Measurements from ENCODE around the gene RAB11FIP5. TPM values are rescaled to one million over a fixed set of nuclear protein-coding genes. Genes with fewer than 3 reads are reported as not detected.

The RAB11FIP5 gene
- total and polyA plus RNA-seq, 2 of the 4 experiments (the other 2 are of a cell fraction): 21.5 to 34.5 TPM

DNA sequence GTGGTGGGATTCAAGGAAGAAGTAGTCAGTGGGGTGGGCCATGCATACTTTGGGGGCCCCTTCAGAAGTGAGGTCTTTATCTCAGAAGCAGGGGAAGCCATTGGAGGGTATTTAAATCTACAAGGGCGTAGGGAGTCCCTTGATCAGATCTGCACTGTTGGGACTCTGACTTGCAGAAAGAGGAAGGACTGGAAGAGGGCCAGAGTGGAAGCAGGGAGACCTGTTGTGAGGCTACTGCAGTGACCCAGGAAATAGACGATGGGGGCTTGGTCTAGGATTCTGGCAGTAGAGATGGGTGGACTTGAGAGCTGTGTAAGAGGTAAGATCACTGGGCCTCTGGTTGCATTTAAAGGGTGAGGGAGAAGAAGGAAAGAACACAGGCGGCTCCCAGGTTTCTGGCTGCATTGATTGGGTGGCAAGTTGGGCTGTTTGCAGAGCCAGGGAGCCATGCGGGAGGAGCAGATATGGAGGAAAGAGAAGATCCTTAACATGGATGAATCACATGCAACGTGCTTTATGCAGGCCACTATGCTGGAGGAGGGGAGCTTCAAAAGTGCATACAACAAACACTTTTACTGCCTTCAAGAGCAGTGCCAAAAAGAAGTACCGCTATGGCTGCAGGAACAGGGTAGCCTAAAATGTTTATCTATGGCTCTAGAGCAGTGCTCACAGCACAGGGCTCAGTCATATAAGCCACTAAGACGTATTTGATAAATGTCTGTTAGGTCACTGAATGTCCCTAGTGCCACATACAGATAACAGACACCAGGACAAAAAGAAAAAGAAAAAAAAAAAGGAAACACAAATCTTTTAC, 43.5 kb downstream of the RAB11FIP5 start:
- H4K5ac ChIP-seq (ENCODE audit: low read depth, low read length): no peak overlapping the region
- no peak overlapping the region for H4K91ac ChIP-seq (ENCODE audit: insufficient read depth, low read depth, low read length)
- peak; percentile 38 for DNase-seq
- H2AK9ac ChIP-seq (replicated peaks; ENCODE audit: low read depth, low read length, poor library complexity): peak overlapping the region; percentile 91
- intact Hi-C loops (cut with micrococcal nuclease) (no loop called here), dilution Hi-C loops (cut with HindIII; ENCODE audit: low sequenced_read_pairs, unreplicated experiment) (no loop called here), in situ Hi-C loops (cut with MboI; ENCODE audit: low sequenced_read_pairs) (no loop called here)
- CTCF ChIA-PET: no interaction called here
- H4K8ac ChIP-seq (ENCODE audit: low read depth in 2 of 2, low read length in 2 of 2): peak overlapping the region; percentile 83 to 89; a peak in 2 of 4 replicates
- no peaks in the 10 kb centered on the region for H3K9me3 ChIP-seq (ENCODE audit: control insufficient read depth, insufficient read depth, low read length)
- POLR2A ChIA-PET (ENCODE audit: unreplicated experiment): no interaction called here
- H3K18ac ChIP-seq (ENCODE audit: low read depth, low read length): no peak overlapping the region
- BruUV-seq (replicated peaks): no TSS peak
- H3K4me2 ChIP-seq (ENCODE audit: low read depth, low read length): peak overlapping the region; percentile 98
- 0 out of 3 replicates have a peak overlapping the region, but pooled peaks have one; percentile 85 for H2BK15ac ChIP-seq (ENCODE audit: low read depth, low read length)
- H2BK120ac ChIP-seq (ENCODE audit: low read depth, low read length): no peak overlapping the region
- H3K9ac ChIP-seq (ENCODE audit: low read depth, low read length): 0 out of 2 replicates have a peak overlapping the region, but pooled peaks have one; percentile 89
- peak overlapping the region; percentile 80; the same call in 1 of the 2 replicates for H3K56ac ChIP-seq (ENCODE audit: extremely low read depth, insufficient read depth, low read length)
- no peaks in the 10 kb centered on the region for H3K27me3 ChIP-seq (ENCODE audit: control insufficient read depth, insufficient read depth, low read length)
- peak overlapping the region; percentile 77 for H3K23ac ChIP-seq (ENCODE audit: low read depth, low read length)
- H3K36me3 ChIP-seq (ENCODE audit: control insufficient read depth, insufficient read depth, low read length): 0 out of 2 replicates have a peak, but pooled peaks cover 2% of the 10 kb centered on the region
- peaks cover 16% of the 10 kb centered on the region for H3K4me1 ChIP-seq (ENCODE audit: control insufficient read depth, insufficient read depth, low read length)
- peak overlapping the region; percentile 80; the same call in 1 of the 2 replicates for H3K14ac ChIP-seq (replicated peaks; ENCODE audit: low read depth, low read length)
- H3K9me1 ChIP-seq (ENCODE audit: insufficient read depth, low read length): peaks cover 15% of the 10 kb centered on the region
- no peak overlapping the region for H2AFZ ChIP-seq (replicated peaks; ENCODE audit: low read length, poor library complexity)
- peak overlapping the region; percentile 82 for H3K4me3 ChIP-seq (ENCODE audit: insufficient read depth, low read depth, low read length)
- peak overlapping the region; percentile 12; the same call in 1 of the 2 replicates for H3K4ac ChIP-seq (ENCODE audit: low read depth, low read length)
- H2BK5ac ChIP-seq (ENCODE audit: low read depth, low read length, poor library complexity, severe bottlenecking): peak overlapping the region; percentile 31
- 58% methylated on average over 4 of the region's 7 CpGs; no CpG with 5 or more reads in 1 of the 2 experiments for WGBS, 2 experiments (ENCODE audit: extremely low coverage in 2 of 2, insufficient read length in 1 of 2)
- ATAC-seq (ENCODE audit: low read depth): no peak
- peaks cover 32 to 54% of the 10 kb centered on the region in 2 experiments for H3K79me1 ChIP-seq (ENCODE audit: low read depth in 1 of 2, low read length in 2 of 2)
- no peak overlapping the region for H2BK20ac ChIP-seq (ENCODE audit: low read depth, low read length)
- H4K20me1 ChIP-seq (ENCODE audit: insufficient read depth, low read length): no peaks in the 10 kb centered on the region; the same call in 1 of the 2 replicates
- no peak for TF ChIP-seq MAFK (IDR thresholded peaks at IDR 0.05; ENCODE audit: low read depth, low read length)
- TF ChIP-seq ELK1 (IDR thresholded peaks at IDR 0.05; ENCODE audit: borderline replicate concordance, low read depth, low read length): no peak
- no peak for TF ChIP-seq RCOR1 (IDR thresholded peaks at IDR 0.05; ENCODE audit: insufficient replicate concordance, low read length)
- H3K27ac ChIP-seq (ENCODE audit: insufficient read depth, low read length): no peak overlapping the region
- peak overlapping the region; percentile 85 for H2AK5ac ChIP-seq (ENCODE audit: low read depth, low read length)
